H4 (cell line): ENCODE measurements around the gene ALKBH5. TPM values are rescaled to one million over a fixed set of nuclear protein-coding genes. Genes with fewer than 3 reads are reported as not detected.
A peak's percentile ranks its signal among the peaks of the same experiment; 100 is the strongest.

Source experiments
- DNase-seq: peaks from one replicate; pipeline ENCODE4 v3.0.0-alpha.2; 2015; ENCODE audit warnings: low spot score
- total RNA-seq: library from RNA; depleted of rRNA; stranded (reverse); fragments of >200 nt; shearing (Covaris generic); gene quantifications from 2 replicates; pipeline ENCODE4 v1.2.3, GENCODE V29; 2014

Gene ALKBH5
- total RNA-seq, 1 experiment from 2014 or later = 58.2 TPM

- no peak for DNase-seq
These were observed 61.6 kb downstream of the ALKBH5 start for GRCh38 chr17:18245038-18245776.

- no peak for DNase-seq
These were observed 62.6 kb downstream of the ALKBH5 start for GRCh38 chr17:18246109-18246725.

GRCh38 chr17:18246880-18247612, 63.4 kb downstream of the ALKBH5 start:
- DNase-seq = no peak

GRCh38 chr17:18247613-18248001, 64.0 kb downstream of the ALKBH5 start:
- no peak for DNase-seq

- DNase-seq = peak; percentile 63
These were observed 64.7 kb downstream of the ALKBH5 start for GRCh38 chr17:18248300-18248731.

GRCh38 chr17:18248811-18249210, 65.2 kb downstream of the ALKBH5 start:
- no peak for DNase-seq

- no peak for DNase-seq
These were observed 66.6 kb downstream of the ALKBH5 start for GRCh38 chr17:18250259-18250658.

GRCh38 chr17:18250708-18251107, 67.1 kb downstream of the ALKBH5 start:
- no peak for DNase-seq

GRCh38 chr17:18251204-18251603, 67.6 kb downstream of the ALKBH5 start:
- DNase-seq = no peak

GRCh38 chr17:18252160-18252559, 68.5 kb downstream of the ALKBH5 start:
- DNase-seq = no peak

GRCh38 chr17:18253187-18253884, 69.7 kb downstream of the ALKBH5 start:
- DNase-seq = no peak

GRCh38 chr17:18253947-18254821, 70.6 kb downstream of the ALKBH5 start:
- DNase-seq = no peak

GRCh38 chr17:18254888-18255649, 71.4 kb downstream of the ALKBH5 start:
- DNase-seq = no peak

- no peak for DNase-seq
These were observed 72.7 kb downstream of the ALKBH5 start for GRCh38 chr17:18256351-18256750.

- DNase-seq = no peak
These were observed 73.1 kb downstream of the ALKBH5 start for GRCh38 chr17:18256776-18257175.

GRCh38 chr17:18257268-18257981, 73.8 kb downstream of the ALKBH5 start:
- DNase-seq = no peak

GRCh38 chr17:18257982-18258355, 74.3 kb downstream of the ALKBH5 start:
- no peak for DNase-seq

GRCh38 chr17:18258356-18259038, 74.9 kb downstream of the ALKBH5 start, which contains the start of gene FLII:
Gene FLII, minus strand, starts transcription at chr17:18258738. Its CDS starts 48 bp downstream, at chr17:18258690.
- DNase-seq = no peak
